Stimulated activated CD4-positive, alpha-beta T cell treated with anti-CD3 and anti-CD28 coated beads, Interleukin-12 subunit alpha, Interleukin-12 subunit beta, amount 100 ng/mL, for 4 hours (primary cell): Measurements from ENCODE around the gene MAPK1.
"Not testable (repeated sequence)": the region's sequence is repeated elsewhere in the genome, so short reads cannot be mapped to it uniquely, and the experiment has no call there.

Experiments
- DNase-seq: peaks from one replicate; pipeline ENCODE4 v3.0.0-alpha.2; 2020

Gene MAPK1

DNA sequence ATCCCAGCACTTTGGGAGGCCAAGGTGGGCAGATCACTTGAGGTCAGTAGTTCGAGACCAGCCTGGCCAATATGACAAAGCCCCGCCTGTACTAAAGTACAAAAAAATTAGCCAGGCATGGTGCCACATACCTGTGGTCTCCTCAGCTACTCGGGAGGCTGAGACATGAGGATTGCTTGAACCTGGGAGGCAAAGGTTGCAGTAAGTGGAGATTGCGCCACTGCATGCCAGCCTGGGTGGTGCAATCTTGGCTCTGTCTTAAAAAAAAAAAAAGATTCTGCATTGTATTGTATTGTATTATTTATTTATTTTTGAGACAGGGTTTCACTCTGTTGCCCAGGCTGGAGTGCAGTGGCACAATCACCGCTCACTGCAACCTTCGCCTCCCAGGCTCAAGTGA is 122.5 kb downstream of the MAPK1 start:
- not testable (repeated sequence) for DNase-seq

DNA sequence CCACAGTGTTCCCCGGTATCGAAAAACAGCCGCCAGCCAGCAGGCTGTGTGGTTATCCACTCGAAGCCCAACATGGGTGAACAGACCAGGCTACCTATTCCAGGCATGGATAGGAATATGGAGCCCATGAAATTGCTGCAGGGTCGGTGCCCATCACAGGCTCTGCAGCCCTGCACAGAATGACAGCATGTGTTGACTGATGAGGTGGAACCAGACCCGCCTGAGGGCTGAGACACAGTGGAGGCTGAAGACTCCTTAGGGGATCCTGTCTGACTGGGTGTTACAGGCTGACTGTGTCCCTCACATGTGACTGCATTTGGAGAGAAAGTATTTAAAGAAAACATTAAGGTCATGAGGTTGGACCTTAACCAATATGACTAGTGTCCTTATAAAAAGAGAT is 125.7 kb downstream of the MAPK1 start:
- DNase-seq, result no peak

DNA sequence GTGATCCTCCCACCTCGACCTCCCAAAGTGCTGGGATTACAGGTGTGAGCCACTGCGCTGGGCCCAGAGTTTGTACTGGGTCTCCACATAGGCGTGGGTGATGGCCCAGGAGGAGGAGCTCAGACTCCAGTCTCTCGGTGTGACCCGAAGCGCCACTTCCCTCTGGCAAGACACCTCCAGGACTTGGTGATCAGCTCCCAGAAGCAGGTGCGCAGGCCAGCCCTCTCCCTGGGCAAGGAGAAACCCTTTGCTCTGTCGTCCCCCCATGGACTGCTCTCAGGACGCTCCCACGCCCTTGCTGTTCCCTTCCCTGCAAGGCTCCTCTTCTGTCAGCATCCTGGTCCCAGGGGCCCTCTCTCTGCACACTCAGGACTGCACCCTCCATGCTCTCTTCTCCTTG is 126.4 kb downstream of the MAPK1 start:
- no peak for DNase-seq

DNA sequence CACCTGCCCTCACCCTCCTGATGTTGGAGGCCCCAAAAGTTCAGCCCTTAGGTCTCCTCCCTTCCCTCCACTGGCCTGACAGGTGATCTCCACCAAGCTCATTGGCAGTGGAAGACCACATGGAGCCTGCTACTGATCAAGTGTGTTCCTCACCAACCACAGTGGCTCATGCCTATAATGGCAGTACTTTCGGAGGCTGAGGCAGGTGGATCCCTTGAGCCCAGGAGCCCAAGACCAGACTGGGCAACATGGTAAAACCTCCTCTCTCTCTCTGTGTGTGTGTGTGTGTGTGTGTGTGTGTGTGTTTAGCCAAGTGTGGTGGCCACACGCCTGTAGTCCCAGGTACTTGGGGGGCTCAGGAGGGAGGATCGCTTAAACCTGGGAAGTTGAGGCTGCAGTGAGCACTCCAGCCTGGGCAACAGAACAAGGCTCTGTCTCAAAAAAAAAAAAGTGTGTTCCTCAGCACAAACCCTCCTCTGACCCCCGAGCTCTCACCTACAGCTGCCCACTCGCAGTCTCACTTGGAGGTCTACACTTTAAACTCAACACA is 127.5 kb downstream of the MAPK1 start:
- no peak for DNase-seq

DNA sequence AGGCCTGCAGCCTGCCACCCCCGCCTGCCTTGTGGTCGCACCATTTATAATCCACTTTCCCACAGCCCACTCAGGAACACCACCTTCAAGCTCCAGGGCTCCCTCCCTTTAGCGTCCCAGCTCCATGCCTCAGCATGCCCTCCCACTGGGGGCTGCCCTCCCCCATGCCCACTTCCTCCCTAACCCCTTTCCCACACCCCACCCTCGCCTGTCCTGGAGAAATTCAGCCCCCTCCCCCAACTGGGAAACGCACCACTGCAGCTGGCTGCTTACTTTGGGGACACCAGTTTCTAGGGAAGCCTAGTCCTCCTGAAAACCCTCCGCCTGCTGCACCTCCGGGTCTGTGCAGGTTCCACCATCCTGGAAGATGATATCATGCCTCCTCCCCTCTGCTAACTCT is 128.5 kb downstream of the MAPK1 start:
- DNase-seq, result no peak

DNA sequence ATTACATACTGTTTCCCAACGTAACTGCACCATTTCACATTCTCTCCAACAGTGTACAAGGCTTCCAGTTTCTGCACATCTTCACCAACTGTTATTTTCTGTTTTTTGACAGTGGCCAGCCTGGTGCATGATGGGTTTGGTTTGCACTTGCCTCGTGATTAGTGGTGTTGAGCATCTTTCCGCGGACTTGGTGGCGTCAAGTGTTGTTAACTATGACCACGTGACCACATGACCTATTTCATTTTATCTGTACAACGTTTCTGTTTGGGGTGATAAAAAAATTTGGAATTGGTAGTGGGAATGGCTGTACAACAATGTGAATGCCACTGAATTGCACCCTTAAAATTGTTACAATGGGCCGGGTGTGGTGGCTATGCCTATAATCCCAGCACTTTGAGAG is 129.4 kb downstream of the MAPK1 start:
- DNase-seq, result no peak

DNA sequence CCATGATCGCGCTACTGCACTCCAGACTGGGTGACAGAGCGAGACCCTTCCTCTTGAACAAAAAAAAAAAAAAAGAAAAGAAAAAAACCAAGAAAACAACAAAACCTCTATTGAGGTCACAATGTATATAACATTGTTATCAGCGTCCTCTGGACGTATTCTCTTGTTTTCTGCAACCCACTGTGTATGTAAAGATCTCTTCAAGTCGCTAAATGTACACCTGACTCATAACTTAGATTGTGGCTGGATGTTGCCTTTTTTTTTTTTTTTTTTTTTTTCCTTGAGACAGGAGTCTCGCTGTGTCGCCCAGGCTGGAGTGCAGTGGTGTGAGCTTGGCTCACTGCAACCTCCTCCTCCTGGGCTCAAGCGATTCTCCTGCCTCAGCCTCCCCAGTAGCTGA is 130.5 kb downstream of the MAPK1 start:
- no peak for DNase-seq

DNA sequence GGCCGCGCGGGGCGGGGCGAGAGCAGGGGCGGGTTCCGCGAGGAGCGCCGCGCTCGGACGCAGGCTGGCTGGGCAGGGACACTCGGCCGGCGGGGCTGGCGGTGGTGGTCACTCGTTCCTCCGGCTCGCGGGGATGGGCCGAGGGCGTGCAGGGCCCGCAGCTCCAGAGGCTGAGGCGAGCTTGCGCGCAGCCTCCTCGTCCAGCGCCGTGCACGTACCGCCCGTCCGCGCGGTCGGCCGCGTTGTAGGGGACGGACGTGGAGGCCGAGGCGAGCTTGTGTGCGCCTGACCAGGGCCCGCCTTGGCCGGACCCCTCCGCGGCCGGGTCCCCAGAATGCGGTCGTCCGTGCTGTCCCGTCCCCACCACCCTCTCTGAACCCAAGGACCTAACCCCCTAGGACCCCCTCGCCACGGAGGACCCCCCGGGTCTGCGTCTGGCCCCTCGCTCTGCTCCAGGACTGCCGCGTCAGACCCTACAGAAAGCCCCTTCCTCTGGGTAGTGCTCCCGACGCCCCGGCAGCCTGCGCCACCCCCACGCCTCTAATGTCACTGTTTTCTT is 131.3 kb downstream of the MAPK1 start:
- DNase-seq, result no peak

DNA sequence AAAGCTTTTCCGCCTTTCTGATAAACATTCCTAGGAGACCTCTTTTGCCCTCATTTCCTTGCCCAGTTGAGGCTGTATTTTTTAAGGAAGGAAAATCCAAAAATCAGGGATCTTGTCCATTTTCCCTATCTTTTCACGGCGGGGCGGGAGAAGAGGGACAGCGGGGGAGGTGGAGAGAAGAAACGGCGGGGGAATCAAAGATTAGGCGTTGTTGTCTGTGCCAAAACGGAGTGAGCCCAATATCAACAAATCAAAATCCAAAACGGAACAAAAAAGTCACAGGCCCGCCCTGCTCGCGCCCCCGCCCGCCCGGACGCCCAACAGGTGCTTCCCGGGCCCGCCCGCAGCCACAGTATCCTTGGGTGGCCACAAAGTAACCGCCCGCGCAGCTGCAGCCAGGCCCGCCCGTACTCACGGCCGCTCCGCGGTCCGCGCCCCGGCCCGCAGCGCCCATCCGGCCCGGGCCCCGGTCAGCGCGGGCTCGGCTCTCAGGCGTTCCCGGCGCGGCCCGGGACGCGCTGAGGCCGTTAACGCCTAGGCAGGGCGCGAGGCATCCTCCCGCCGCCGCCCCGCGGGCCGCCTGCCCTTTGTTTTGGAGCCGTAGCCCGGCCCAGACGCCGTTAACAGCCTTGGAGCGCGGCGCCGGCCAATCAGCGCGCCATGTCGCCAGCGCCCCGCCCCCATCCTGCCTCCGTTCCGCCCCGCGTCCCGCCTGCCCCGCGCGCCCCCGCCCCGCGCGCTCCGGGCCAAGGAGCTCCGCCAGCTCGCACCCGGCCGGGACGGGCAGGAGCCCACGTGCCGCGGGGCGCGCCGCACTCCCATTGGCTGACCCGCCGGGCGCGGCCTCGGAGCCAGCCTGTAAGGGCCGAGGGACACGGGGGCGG is 132.0 kb downstream of the MAPK1 start, which contains the start of gene YPEL1:
YPEL1 (minus strand) TSS at position 595 of the 884 bp plus-strand sequence. CDS start 25,050 bp downstream, outside the sequence.
- DNase-seq, result peak; percentile 94

DNA sequence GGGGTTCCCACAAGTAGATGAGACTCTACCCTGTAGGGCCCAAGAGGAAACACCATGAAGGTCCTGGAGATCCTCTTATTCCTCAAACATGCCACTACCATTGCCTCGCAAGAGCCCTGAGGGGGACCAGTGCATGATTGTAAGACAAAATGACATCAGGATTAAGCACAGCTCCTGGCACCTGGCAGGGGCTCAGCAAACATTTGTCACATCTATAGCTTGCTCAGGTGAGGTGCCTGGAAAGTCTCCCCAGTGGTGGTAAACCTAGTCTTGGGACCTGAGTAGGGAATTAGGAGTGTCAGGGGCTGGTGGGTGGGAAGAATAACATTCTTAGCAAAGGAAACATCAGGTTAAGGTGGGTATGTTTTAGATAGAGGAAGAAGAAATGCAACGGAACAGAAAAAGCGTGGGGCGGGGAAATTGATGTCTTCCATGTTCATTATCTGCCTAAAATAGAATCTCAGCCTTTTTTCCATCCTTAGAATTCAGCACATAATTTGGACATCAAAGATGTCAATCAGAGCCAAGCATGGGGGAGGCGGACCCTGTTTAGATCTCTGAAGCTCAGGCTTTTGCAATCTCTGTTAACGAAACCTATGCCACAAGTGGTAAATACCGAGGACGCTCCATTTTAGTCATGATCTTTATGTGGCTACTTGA is 132.8 kb downstream of the MAPK1 start:
- DNase-seq, result no peak

DNA sequence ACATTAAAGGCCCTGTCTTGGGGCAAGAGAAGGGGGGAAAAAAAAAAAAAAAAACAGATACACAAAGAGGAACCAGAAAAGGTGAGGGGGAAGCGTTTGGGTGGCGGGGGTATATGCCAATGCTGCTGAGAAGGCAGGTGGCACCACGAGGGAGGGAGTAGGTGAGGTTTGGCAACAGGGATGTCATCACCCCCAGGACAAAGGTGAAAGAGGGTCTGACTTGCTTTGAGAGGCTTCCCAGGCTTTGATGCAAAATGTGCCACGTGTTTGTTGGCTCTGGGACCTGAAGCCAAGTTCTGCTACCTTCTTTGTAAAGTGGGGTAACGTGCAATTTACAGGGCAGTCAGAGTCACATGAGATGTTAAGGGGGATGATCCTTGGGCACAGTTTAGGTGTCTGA is 135.9 kb downstream of the MAPK1 start:
- no peak for DNase-seq

DNA sequence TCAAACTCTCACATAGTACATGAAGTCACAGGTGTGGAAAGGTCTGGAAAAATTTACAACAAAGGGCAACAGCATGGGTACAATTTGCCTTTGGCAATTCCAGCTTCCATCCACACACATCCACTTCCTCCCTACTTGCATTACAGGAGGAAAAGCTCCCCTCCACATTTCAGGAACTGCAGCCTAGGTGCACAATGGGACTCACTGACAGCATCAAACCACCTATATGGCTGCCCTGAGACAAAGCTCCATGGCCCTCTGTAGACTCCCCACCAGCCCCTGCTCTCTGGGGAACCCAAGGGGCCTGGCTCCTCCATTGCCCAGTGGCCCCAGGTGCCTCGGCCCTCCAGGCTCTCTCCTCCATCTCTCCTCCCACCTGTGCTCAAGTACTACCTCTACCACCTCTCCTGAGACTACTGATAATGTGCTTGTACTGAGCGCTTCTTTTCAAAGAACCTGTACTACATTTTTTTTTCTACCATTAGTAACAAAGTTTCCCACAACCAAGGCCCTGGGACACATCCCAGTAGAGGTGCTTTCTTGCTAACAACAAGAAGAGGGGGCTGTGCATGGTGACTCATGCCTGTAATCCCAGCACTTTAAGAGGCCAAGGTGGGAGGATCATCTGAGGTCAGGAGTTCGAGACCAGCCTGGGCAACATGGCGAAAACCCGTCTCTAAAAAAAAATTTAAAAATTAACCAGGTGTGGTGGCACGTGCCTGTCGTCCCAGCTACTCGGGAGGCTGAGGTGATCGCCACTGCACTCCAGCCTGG is 136.7 kb downstream of the MAPK1 start:
- DNase-seq, result no peak

DNA sequence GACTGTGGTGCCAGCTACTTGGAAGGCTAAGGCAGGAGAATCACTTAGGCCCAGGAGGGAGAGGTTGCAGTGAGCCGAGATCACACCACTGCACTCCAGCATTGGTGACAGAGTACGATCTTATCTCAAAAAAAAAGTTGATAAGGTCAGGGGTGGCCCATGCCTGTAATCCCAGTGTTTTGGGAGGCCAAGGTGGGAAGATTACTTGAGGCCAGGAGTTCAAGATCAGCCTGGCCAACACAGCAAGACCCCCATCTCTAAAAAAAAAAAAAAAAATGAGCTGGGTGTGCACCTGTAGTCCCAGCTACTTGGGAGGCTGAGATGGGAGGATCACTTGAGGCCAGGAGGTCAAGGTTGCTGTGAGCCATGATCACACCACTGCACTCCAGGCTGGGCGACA is 138.3 kb downstream of the MAPK1 start:
- DNase-seq, result not testable (repeated sequence)

DNA sequence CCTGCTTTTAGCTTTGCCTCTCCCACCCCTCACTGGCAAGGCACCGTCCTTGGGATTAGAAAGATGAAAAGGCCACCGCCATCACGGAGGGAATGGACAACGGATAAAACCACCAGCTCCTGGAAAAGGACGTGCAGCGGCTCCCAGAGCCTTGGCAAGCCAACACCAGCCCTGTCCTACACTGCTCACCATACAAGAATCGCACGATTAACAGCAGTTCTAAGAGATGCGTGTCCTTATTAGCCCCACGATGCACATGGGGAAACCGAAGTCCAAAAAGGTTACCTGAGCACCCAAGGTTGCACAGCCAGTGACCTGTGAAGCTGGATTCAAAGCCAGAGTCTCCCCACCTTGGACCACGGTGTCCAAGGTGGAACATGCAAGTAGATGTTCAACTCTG is 139.2 kb downstream of the MAPK1 start:
- no peak for DNase-seq

DNA sequence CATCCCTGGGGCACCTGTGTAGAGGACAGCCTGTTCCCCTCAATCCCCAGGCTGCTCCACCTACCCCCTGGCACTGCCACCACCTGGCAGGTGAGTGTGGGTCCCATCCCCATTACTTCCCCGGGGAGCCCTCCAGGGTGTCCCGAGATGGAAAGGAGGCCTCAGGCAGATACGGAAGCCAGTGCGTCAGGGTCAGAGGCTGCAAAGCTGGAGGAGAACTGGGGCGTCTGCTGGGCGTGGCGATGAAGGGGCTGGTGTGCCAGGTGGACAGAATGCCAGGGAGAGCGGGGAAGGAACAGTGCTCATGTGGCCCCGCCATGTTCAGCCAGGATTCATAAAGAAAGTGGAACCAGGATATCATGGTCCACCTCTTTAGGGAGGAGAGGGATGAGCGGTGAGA is 139.7 kb downstream of the MAPK1 start:
- no peak for DNase-seq

DNA sequence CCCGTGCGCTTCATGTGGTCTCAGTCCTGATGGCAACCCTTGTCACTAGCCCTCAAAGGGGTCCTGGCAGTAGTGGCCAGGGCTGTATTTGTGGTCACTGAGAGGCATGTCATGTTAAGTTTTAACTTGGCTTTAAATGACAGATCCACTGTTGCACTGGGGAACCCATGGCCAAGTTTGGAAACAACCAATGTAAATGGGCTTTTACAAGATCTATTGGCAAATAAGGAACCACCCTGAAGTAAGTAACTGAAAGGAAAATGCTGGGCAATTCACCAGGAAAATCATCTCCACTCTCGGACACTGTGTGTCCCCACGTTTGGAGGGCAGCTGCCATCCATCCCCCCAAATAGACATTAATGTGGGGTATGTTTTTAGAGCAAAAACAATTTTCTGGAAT is 140.3 kb downstream of the MAPK1 start:
- DNase-seq, result no peak

DNA sequence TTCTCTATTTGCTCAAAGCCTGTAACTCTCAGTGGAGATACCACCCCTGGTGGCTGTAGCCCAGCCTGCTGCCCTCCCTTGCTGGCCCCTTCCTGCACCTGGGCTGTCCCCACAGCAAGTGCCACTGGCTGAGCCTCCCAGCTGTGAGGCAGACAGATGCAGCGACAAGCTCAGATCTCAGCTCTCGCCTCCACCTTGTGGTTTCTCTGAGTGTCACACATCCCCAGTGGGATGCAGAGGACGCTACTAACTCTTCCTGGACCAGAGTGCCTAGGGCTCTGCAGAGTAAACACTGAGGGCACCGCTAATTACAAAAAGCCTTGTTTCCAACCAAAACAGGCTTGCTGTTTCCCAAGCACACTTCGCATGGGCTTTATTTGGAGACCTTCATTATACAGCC is 140.8 kb downstream of the MAPK1 start:
- DNase-seq, result no peak

DNA sequence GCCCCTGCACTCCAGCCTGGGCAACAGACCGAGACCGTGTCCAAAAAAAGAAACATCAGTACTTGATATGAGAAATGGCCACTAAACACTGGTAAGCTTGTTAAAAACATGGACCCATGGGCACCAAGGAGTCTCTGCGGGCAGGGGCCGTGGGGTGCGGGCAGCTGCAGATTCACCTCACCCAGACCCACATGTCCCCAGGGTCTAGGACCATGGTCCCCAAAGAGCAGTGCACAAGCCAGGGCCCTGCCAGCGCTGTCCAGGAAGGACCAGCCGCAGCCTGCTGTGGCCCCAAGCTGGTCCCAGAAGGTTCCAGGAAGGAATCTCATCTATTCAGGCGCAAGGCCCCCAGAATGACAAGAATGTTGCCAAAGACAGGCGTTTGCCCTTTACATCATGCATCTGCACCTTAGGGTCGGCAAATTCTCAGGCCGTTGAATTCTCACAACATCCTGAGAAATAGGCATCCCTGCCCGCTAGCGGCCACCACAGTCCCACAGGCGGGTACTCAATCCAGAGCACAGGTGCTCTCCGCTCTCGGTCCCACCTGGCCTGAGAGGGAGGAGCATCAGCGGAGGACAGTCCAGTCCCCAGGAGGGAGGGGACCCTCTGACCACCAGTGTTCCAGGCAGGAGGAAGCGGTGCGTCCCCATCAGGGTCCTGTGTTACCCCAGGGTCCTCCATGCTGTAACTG is 141.3 kb downstream of the MAPK1 start:
- no peak for DNase-seq

DNA sequence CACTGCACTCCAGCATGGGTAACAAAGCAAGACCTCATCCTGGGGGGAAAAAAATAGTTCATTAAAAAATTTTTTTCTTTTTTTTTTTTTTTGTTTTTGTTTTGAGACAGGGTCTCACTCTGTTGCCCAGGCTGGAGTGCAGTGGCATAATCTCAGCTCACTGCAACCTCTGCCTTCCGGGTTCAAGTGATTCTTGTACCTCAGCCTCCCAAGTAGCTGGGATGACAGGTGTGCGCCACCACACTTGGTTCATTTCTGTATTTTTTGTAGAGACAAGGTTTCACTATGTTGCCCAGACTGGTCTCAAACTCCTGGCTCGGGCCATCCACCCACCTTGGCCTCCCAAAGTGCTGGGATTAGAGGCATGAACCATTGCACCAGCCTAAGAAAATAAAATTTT is 142.9 kb downstream of the MAPK1 start:
- DNase-seq, result not testable (repeated sequence)

DNA sequence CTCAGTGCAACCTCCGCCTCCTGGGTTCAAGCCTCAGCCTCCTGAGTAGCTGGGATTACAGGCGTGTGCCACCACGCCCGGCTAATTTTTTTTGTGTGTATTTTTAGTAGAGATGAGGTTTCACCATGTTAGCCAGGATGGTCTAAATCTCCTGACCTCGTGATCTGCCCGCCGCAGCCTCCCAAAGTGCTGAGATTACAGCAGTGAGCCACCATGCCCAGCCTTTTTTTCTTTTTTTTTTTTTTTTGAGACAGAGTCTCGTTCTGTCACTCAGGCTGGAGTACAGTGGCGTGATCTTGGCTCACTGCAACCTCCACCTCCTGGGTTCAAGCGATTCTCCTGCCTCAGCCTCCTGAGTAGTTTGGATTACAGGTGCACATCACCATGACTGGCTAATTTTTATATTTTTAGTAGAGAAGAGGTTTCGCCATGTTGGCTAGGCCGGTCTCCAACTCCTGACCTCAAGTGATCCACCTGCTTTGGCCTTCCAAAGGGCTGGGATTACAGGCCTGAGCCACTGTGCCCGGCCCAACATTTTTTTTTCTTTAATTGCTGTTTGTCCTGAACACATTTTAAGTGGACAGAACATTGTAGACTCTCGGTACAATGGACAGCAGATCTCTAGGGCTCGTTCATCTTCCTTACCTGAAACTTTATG is 146.1 kb downstream of the MAPK1 start:
- DNase-seq, result not testable (repeated sequence)

DNA sequence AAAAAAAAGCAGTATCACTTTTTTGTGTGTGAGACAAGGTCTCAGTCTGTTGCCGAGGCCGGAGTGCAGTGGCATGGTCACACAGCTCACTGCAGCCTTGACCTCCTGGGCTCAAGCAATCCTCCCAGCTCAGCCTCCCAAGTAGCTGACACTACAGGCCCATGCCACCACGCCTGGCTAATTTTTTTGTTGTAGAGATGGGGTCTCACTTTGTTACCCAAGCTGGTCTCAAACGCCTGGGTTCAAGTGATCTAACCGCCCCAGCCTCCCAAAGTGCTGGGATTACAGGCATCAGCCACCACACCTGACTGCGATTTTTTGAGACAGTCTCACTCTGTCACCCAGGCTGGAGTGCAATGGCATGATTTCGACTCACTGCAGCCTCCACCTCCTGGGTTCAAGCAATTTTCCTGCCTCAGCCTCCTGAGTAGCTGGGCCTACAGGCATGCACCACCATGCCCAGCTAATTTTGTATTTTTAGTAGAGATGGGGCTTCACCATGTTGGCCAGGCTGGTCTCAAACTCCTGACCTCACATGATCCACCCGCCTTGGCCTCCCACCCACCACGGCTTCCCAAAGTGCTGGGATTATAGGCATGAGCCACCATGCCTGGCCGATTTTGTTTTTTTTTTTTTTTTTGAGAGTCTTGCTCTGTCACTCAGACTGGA is 147.1 kb downstream of the MAPK1 start:
- not testable (repeated sequence) for DNase-seq
